MV-4-11 (cell line): ENCODE measurements around the gene SFN.
"Not testable (repeated sequence)": the region's sequence is repeated elsewhere in the genome, so short reads cannot be mapped to it uniquely, and the experiment has no call there.

Experiments used
- DNase-seq: peaks from one replicate; lab custom pipeline; 2025; lab: John Stamatoyannopoulos, UW

SFN gene

GRCh38 chr1:26862781-26863684, at the start of gene SFN:
TSS of gene SFN (plus strand) at chr1:26863149. CDS start at chr1:26863213, 64 bp downstream.
- DNase-seq, result peak; percentile 13

- peak; percentile 41 for DNase-seq
These were observed 48.6 kb upstream of the SFN start for GRCh38 chr1:26814377-26814776.

GRCh38 chr1:26814893-26815292, 48.1 kb upstream of the SFN start:
- no peak for DNase-seq

GRCh38 chr1:26820784-26821269, 42.1 kb upstream of the SFN start:
- DNase-seq, result peak; percentile 95

GRCh38 chr1:26822737-26823395, 40.1 kb upstream of the SFN start:
- DNase-seq, result no peak

- no peak for DNase-seq
These were observed 38.2 kb upstream of the SFN start for GRCh38 chr1:26824731-26825130.

GRCh38 chr1:26826261-26827105, 36.5 kb upstream of the SFN start, which contains the start of gene ZDHHC18:
TSS of gene ZDHHC18 (plus strand) at chr1:26826688. CDS start at chr1:26826805, 117 bp downstream.
- DNase-seq, result no peak

- DNase-seq, result no peak
These were observed 35.8 kb upstream of the SFN start for GRCh38 chr1:26827106-26827604.

GRCh38 chr1:26827663-26828062, 35.3 kb upstream of the SFN start:
- DNase-seq, result no peak

- peak; percentile 94 for DNase-seq
These were observed 34.4 kb upstream of the SFN start for GRCh38 chr1:26828411-26828991.

- no peak for DNase-seq
These were observed 33.6 kb upstream of the SFN start for GRCh38 chr1:26829184-26829911.

GRCh38 chr1:26831059-26831458, 31.9 kb upstream of the SFN start:
- no peak for DNase-seq

GRCh38 chr1:26831546-26832248, 31.3 kb upstream of the SFN start:
- no peak for DNase-seq

- DNase-seq, result no peak
These were observed 30.5 kb upstream of the SFN start for GRCh38 chr1:26832249-26832960.

- peak; percentile 22 for DNase-seq
These were observed 29.2 kb upstream of the SFN start for GRCh38 chr1:26833432-26834405.

GRCh38 chr1:26837665-26838064, 25.3 kb upstream of the SFN start:
- not testable (repeated sequence) for DNase-seq

GRCh38 chr1:26838474-26839338, 24.2 kb upstream of the SFN start:
- peak; percentile 95 for DNase-seq
